A549 (cell line): ENCODE measurements around the gene MDFIC. TPM values are rescaled to one million over a fixed set of nuclear protein-coding genes. Genes with fewer than 3 reads are reported as not detected.

Experiments
- ATAC-seq, 2 experiments: fragments of 200-7000 bp in 1 of 2; fragments of >200 bp in 1 of 2; cut with Nextera tagmentation in 1 of 2; cut with Tn5 transposase in 1 of 2; 3 replicates each; pipeline versions ENCODE4 v1.8.0 to v1.9.1; 2018 to 2020; ENCODE audit warnings: mild to moderate bottlenecking in 1 of 2, moderate library complexity in 1 of 2
- CTCF ChIA-PET: fragments of 300-600 bp; sonication (Branson Sonifier 250); formaldehyde crosslinking; extraction: SDS; loops from one replicate; lab custom pipeline; 2021; ENCODE audit warnings: antibody characterized with exemption, inconsistent platforms; lab: Yijun Ruan, JAX
- POLR2A ChIA-PET: fragments of 350-600 bp; formaldehyde crosslinking; extraction: SDS; loops from one replicate; lab custom pipeline; 2021; ENCODE audit warnings: antibody characterized with exemption, inconsistent platforms; lab: Yijun Ruan, JAX
- DNase-seq, 2 experiments: peaks; one replicate each; pipeline versions ENCODE4 v3.0.0 to v3.0.0-alpha.2; 2011 to 2016; ENCODE audit warnings: low read depth in 1 of 2, low spot score in 1 of 2
- FAIRE-seq: peaks from 2 replicates; lab custom pipeline; 2011; peaks lifted over from hg19 to GRCh38; lab: Jason Lieb, UNC
- H3K27ac ChIP-seq, 2 experiments: fragments of >200 bp; sonication (Bioruptor Twin); formaldehyde crosslinking; 3 replicates each; pipeline ENCODE4 v1.5.1; 2016 to 2017
- H3K4me1 ChIP-seq: fragments of >200 bp; sonication (Bioruptor Twin); formaldehyde crosslinking; 3 replicates; pipeline ENCODE4 v1.6.1; 2016
- H3K4me2 ChIP-seq: fragments of >200 bp; sonication (Bioruptor Twin); formaldehyde crosslinking; 3 replicates; pipeline ENCODE4 v1.6.1; 2016
- H3K4me3 ChIP-seq: fragments of >200 bp; sonication (Bioruptor Twin); formaldehyde crosslinking; 3 replicates; pipeline ENCODE4 v1.5.1; 2016
- H3K9me3 ChIP-seq: fragments of >200 bp; sonication (Bioruptor Twin); formaldehyde crosslinking; 3 replicates; pipeline ENCODE4 v1.6.1; 2016
- ATOH8 ChIP-seq: fragments of 250-450 bp; sonication (Bioruptor Pico); IDR thresholded peaks from 2 replicates; pipeline ENCODE4 v1.5.0; 2020; ENCODE audit warnings: low read depth, mild to moderate bottlenecking, moderate library complexity
- BCL3 ChIP-seq: fragments of >200 bp; sonication (Bioruptor Twin); formaldehyde crosslinking; IDR thresholded peaks from 3 replicates; pipeline ENCODE4 v1.6.1; 2016
- CBX8 ChIP-seq: fragments of 200-600 bp; sonication (generic); IDR thresholded peaks from 2 replicates; pipeline ENCODE4 v1.6.1; 2016
- CEBPB ChIP-seq, 2 experiments: fragments of >200 bp in 1 of 2; sonication (Bioruptor Twin) in 1 of 2; formaldehyde crosslinking in 1 of 2; IDR thresholded peaks; 2 replicates each; pipeline ENCODE4 v1.6.1; 2012 to 2016
- CTCF ChIP-seq: fragments of >200 bp; sonication (Bioruptor Twin); formaldehyde crosslinking; IDR thresholded peaks from 3 replicates; pipeline ENCODE4 v1.5.1; 2016
- EHF ChIP-seq: fragments of 250-450 bp; sonication (Bioruptor Pico); IDR thresholded peaks from 2 replicates; pipeline ENCODE4 v1.5.0; 2020; ENCODE audit warnings: mild to moderate bottlenecking
- ESRRA ChIP-seq: fragments of 150-350 bp; IDR thresholded peaks from 2 replicates; pipeline ENCODE4 v1.6.1; 2014; ENCODE audit warnings: mild to moderate bottlenecking, low read length, borderline replicate concordance
- FOXS1 ChIP-seq: fragments of 250-450 bp; sonication (Bioruptor Pico); IDR thresholded peaks from 2 replicates; pipeline ENCODE4 v1.5.0; 2020; ENCODE audit warnings: mild to moderate bottlenecking, moderate library complexity
- HDAC2 ChIP-seq: fragments of 200-600 bp; sonication (generic); IDR thresholded peaks from 2 replicates; pipeline ENCODE4 v1.6.1; 2016
- HEYL ChIP-seq: fragments of 250-450 bp; sonication (Bioruptor Pico); IDR thresholded peaks from 2 replicates; pipeline ENCODE4 v1.8.0; 2021; ENCODE audit warnings: mild to moderate bottlenecking, moderate library complexity
- HOXA7 ChIP-seq: fragments of 250-450 bp; sonication (Bioruptor Pico); IDR thresholded peaks from 2 replicates; pipeline ENCODE4 v1.5.0; 2020; ENCODE audit warnings: mild to moderate bottlenecking, moderate library complexity
- HOXB5 ChIP-seq: fragments of 250-450 bp; sonication (Bioruptor Pico); IDR thresholded peaks from 2 replicates; pipeline ENCODE4 v1.5.0; 2020; ENCODE audit warnings: mild to moderate bottlenecking, moderate library complexity
- JUN ChIP-seq, 2 experiments: fragments of >200 bp; sonication (Bioruptor Twin); formaldehyde crosslinking; IDR thresholded peaks; 2 replicates in 1 of 2; 3 replicates in 1 of 2; pipeline ENCODE4 v1.6.1; 2016 to 2017
- KDM5A ChIP-seq: fragments of 200-600 bp; sonication (generic); IDR thresholded peaks from 2 replicates; pipeline ENCODE4 v1.6.1; 2016; ENCODE audit warnings: antibody characterized with exemption, mild to moderate bottlenecking
- MAFK ChIP-seq: fragments of 450-650 bp; IDR thresholded peaks from 2 replicates; pipeline ENCODE4 v1.6.1; 2014; ENCODE audit not compliant: partially characterized antibody
- MAZ ChIP-seq: fragments of 150-350 bp; IDR thresholded peaks from 2 replicates; pipeline ENCODE4 v1.6.1; 2014; ENCODE audit warnings: antibody characterized with exemption, low read depth, low read length, borderline replicate concordance
- MYC ChIP-seq: IDR thresholded peaks from 2 replicates; pipeline ENCODE4 v1.6.1; 2012; ENCODE audit warnings: mild to moderate bottlenecking, inconsistent platforms, low read length, improper control_type of control experiment, borderline replicate concordance
- NPAS2 ChIP-seq: fragments of 250-450 bp; sonication (Bioruptor Pico); IDR thresholded peaks from 2 replicates; pipeline ENCODE4 v1.8.0; 2022; ENCODE audit warnings: mild to moderate bottlenecking, moderate library complexity, borderline replicate concordance
- NR3C1 ChIP-seq: fragments of >200 bp; sonication (Bioruptor Twin); formaldehyde crosslinking; IDR thresholded peaks from 3 replicates; pipeline ENCODE4 v1.6.1; 2017
- PBX3 ChIP-seq: IDR thresholded peaks from 2 replicates; pipeline ENCODE4 v1.6.1; 2012
- PHF8 ChIP-seq: fragments of 200-600 bp; sonication (generic); IDR thresholded peaks from 2 replicates; pipeline ENCODE4 v1.6.1; 2016; ENCODE audit warnings: low read depth, mild to moderate bottlenecking, antibody characterized with exemption, moderate library complexity, borderline replicate concordance
- POLR2A ChIP-seq: IDR thresholded peaks from 2 replicates; pipeline ENCODE4 v1.6.1; 2012; ENCODE audit warnings: mild to moderate bottlenecking, low read length
- RFX5 ChIP-seq: fragments of 450-650 bp; IDR thresholded peaks from 2 replicates; pipeline ENCODE4 v1.7.1; 2014; ENCODE audit warnings: antibody characterized with exemption, mild to moderate bottlenecking, moderate library complexity
- SREBF2 ChIP-seq: fragments of 450-650 bp; IDR thresholded peaks from 2 replicates; pipeline ENCODE4 v1.6.1; 2014; ENCODE audit warnings: mild to moderate bottlenecking, moderate library complexity
- TFCP2L1 ChIP-seq: fragments of 250-450 bp; sonication (Bioruptor Pico); IDR thresholded peaks from 2 replicates; pipeline ENCODE4 v1.5.0; 2021; ENCODE audit warnings: mild to moderate bottlenecking
- ZC3H11A ChIP-seq: fragments of 450-650 bp; IDR thresholded peaks from 2 replicates; pipeline ENCODE4 v1.6.1; 2014; ENCODE audit warnings: antibody characterized with exemption, mild to moderate bottlenecking
- WGBS: methylation state at CpG from one replicate; pipeline ENCODE4 v1.1.6; 2017; ENCODE audit errors: missing lambda C conversion rate; 5-methylcytosine and 5-hydroxymethylcytosine counted together
- polyA plus RNA-seq, 4 experiments: library from polyadenylated mRNA; depleted of rRNA in 3 of 4; stranded (reverse); fragments of >200 nt; fragmentation: RNase III in 1 of 4; extraction: RNeasy Plus Mini Kit Qiagen cat#74134 plus additional on column Dnase treatment in 1 of 4; gene quantifications; 2 replicates in 3 of 4; 3 replicates in 1 of 4; pipeline ENCODE4 v1.2.3, GENCODE V29; 2011 to 2017

Gene MDFIC
- polyA plus RNA-seq, 2 of the 4 experiments (the other 2 are of a cell fraction), result 19.5 to 30.6 TPM

GRCh38 chr7:114931656-114932011, 9.7 kb downstream of the MDFIC start:
- TF ChIP-seq RFX5, result no peak
- no peak for TF ChIP-seq POLR2A
- no peak for TF ChIP-seq CTCF
- no peak for TF ChIP-seq SREBF2
- TF ChIP-seq, all 56 proteins: peak for 0
- 92% methylated on average over 9 of the region's 9 CpGs for WGBS
- no peak overlapping the region for H3K4me3 ChIP-seq
- ATAC-seq (no peak), DNase-seq (no peak), FAIRE-seq (no peak)
- no peak overlapping the region for H3K4me2 ChIP-seq
- CTCF ChIA-PET, result interaction anchor here (1.2 kb wide), 1 partner anchor 17 kb away, joined by 3 read pairs; no protein-coding TSS in a partner anchor
- no peak overlapping the region for H3K27ac ChIP-seq
- POLR2A ChIA-PET, result interaction anchor here (0.6 kb wide), 1 partner anchor 43 kb away, joined by 4 read pairs; no protein-coding TSS in a partner anchor
- H3K9me3 ChIP-seq, result no peaks in the 10 kb centered on the region
- H3K4me1 ChIP-seq, result peaks cover 16% of the 10 kb centered on the region

- Histone ChIP-seq H3K4me1 (peaks cover 16% of the 10 kb centered on the region), H3K27ac (no peak overlapping the region), H3K9me3 (no peaks in the 10 kb centered on the region), H3K4me3 (no peak overlapping the region), H3K4me2 (no peak overlapping the region)
- CTCF ChIA-PET, result no interaction called here
- ATAC-seq, result no peak
- no peak for DNase-seq
- POLR2A ChIA-PET, result no interaction called here
- TF ChIP-seq NR3C1, result no peak
- no peak for TF ChIP-seq ZC3H11A
- no peak for TF ChIP-seq CBX8
- no peak for TF ChIP-seq ATOH8
- no peak for TF ChIP-seq TFCP2L1
- TF ChIP-seq HOXA7, result no peak
- TF ChIP-seq FOXS1, result no peak
- no peak for TF ChIP-seq ESRRA
- no peak for TF ChIP-seq CEBPB (IDR thresholded peaks at IDR 0.05)
- no peak for TF ChIP-seq MAZ
- no peak for TF ChIP-seq EHF
- no peak for TF ChIP-seq RFX5
- TF ChIP-seq HOXB5 (CRISPR knock-in tag), result no peak
- TF ChIP-seq PHF8, result no peak
- TF ChIP-seq NPAS2 (CRISPR knock-in tag), result no peak
- no peak for TF ChIP-seq HEYL (CRISPR knock-in tag)
- TF ChIP-seq BCL3, result no peak
- no peak for TF ChIP-seq KDM5A
- no peak for TF ChIP-seq MYC
- TF ChIP-seq JUN (IDR thresholded peaks at IDR 0.05), result no peak
- WGBS, result 94% methylated on average over 3 of the region's 5 CpGs
- FAIRE-seq, result no peak
Measured at GRCh38 chr7:114932991-114933390, 11.1 kb downstream of the MDFIC start.

- no peak overlapping the region for H3K4me3 ChIP-seq
- ATAC-seq (no peak), DNase-seq (no peak), FAIRE-seq (peak; percentile 13)
- H3K4me1 ChIP-seq, result peaks cover 16% of the 10 kb centered on the region
- H3K27ac ChIP-seq, result no peak overlapping the region
- 90% methylated on average over 5 of the region's 5 CpGs for WGBS
- CTCF ChIA-PET, result no interaction called here
- POLR2A ChIA-PET, result no interaction called here
- TF ChIP-seq HDAC2, result no peak
- no peak for TF ChIP-seq HOXA7
- TF ChIP-seq MAFK, result peak; percentile 52
- no peak for TF ChIP-seq PBX3
- H3K4me2 ChIP-seq, result no peak overlapping the region
- H3K9me3 ChIP-seq, result no peaks in the 10 kb centered on the region
Measured at GRCh38 chr7:114933658-114934057, 11.8 kb downstream of the MDFIC start.
